GM18519 (cell line): ENCODE data around the gene SP4.

Source experiments
- ATAC-seq: cut with Tn5 transposase; IDR thresholded peaks from one replicate; pipeline ENCODE4 v1.9.1; 2021; ENCODE audit warnings: mild to moderate bottlenecking, moderate library complexity; ENCODE audit not compliant: unreplicated experiment, low FRiP score

Gene SP4

DNA sequence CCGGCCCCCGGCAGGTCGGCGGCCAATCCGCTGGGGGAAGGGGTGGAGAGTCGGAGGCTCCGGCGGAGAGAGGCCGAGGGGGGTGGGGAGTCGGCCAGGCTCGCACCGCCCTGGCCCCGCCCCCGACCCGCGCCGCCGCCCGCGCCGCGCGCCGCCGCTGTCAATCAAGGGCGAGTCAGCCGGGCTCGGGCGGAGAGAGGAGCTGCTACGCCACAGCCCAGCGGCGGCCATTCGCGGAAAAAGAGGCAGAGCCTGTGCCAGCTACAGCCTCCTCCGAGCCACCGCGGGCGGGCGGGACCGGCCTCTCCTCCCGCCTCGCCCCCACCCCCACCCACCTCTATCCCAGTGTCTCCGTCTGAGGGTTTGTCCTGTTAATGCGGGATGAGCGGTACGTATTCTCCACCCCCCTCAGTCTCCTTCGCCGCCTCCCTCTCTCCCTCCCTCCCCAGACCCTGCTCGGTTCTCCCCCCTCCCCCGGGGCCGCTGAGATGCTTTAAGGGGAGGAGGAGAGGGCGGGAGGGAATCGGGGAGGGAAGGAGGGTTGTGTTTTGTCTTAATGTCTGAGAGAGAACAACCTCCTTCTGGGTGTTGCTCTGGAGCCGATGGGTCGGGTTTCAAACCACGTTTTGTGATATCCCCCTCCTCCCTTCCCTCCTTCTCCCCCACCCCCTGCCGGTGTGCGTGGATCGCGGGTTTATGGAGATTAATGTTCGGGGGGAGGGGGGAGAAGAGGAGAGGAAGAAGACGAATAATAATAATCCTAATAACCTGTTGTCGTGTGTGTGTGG, at the start of gene SP4:
Gene SP4 (plus strand): TSS at position 213 of the 788 bp plus-strand sequence. CDS start 169 bp downstream, at position 382.
- ATAC-seq: peak; percentile 71

DNA sequence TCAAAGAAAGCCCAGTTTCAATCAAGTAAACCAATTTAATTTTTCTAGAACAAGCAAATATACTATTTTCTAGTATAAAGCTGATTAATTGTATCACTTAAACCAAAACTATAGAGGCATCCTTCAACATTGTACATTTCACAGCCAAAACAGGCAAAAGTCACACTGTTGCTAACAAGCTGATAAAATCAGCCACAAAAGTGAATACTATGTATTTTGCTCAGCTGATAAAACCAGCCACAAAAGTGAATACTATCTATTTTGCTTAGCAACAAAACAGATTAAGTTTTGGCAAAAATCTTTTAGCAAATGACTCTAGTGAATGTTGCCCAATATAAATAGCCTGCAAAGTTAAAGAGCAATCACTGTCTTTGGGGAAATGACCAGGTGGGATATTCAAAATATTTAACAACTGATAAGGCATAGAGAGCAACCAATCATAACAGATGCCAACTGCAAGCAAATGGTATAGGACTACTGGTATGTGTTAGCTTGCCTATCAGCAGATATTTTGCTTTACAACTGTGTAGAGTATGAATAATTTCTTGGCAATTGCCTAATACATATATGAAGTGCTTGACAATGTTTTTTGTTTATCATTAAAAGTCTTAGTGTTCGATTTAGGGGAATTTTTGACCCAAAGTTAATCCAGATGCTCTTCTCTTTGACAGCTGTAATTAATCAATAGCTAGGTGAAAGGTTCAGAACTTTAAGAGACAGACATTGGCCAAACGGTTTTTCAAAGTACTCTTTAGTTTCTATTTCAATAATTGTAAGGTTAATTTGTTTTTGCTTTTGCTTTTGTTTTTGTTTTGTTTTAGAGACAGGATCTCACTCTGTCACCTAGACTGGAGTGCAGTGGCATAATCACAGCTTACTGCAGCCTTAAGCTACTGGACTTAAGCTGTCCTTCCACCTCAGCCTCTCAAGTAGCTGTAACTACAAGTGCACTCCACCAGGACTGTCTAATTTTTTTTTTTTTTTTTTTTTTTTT, 44.4 kb upstream of the SP4 start:
- peak; percentile 70 for ATAC-seq

DNA sequence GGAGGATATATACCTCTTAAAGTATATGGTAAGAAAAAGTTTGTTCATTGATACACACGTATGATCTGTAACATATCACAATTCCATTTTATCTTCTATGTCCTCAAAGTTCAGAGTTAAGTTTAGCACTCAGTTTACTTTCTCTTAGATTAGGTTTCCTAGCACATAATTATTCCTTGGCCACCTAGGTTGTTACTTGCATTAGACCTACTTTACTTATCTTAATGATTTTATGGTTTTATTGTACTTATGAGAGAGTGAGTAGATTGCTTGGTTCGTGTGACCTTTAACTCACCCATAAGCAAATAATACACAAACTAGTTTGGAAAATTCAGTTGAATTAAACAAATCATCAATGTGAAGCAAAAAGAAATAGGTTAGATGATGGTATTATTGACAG, 33.9 kb upstream of the SP4 start:
- ATAC-seq: no peak

DNA sequence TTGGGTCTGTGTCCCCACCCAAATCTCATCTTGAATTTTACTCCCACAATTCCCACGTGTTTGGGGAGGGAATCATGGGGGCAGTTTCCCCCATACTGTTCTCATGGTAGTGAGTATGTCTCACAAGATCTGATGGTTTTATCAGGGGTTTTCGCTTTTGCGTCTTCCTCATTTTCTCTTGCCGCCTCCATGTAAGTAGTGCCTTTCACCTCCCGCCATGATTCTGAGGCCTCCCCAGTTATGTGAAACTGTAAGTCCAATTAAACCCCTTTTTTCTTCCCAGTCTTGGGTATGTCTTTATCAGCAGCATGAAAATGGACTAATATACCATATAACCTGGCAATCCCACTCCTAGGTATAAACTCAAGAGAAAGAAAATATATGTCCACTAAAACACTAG, 25.9 kb upstream of the SP4 start:
- no peak for ATAC-seq

DNA sequence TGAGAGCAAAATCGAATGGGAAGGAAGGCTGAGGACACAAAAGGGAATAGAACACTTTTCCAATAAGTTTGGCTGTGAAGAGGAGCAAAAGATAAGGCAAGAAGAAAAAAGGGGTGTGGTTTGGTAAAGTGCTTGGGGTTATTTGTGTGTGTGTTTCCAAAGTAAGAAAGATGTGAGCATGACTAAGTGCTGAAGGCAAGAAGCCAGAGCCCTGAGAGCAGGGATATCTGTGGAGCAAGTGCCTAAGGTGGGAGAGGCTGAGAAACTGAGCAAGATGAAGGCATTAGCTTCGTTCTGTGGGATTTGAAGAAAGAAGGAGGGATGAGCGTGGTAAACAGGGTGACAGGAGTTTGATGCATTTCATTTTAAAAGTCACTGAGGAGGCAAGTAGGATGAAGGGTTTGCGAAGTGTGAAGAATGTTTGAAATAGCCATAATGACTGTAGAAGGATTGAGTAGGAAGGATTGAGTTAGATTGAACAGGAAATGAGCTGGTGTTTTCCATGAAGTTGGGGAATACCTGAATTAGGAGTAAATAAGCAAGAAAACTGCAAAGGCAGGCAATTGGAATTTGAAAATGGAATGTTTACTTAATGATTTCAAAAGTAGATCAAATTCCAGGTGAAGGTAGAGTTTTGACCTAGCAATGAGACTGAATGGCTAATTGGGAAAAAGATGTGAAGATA, 19.9 kb upstream of the SP4 start:
- ATAC-seq: no peak

DNA sequence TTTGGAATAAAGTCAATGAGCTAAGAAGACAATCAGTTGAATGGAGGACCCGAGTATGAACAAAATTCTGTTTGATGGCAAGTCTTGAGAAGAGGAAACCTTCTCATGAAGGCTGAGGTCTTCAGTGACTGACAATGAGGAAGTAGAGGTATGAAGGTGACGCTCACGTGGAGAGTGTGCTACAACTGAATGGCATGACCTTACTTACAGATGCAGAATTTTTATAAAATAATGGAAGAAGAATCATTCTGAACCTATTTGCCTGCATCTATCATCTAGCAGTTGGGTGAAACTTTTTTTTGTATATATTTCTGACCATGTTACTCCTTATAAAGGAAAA, 19.4 kb upstream of the SP4 start:
- no peak for ATAC-seq

DNA sequence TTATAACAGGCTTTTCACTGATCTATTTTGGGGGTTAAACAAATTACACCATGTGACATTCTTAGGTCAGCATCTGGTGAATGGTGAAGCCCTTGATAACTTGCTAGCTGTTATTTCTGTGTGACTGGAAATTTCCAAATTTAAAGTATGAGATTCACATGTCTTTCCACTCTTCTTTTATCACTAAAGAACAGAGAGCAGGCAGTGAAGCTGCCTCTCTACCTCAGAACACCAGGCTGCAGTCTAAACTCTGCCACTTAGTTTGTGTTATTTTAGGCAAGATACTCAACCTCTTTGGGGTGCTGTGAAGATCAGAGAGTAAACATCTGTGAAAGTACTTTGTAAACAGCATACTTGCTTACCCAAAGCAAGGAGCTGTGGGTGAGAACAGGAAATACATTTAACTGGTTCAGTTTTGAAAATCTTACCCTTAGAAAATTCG, 15.5 kb upstream of the SP4 start:
- peak; percentile 64 for ATAC-seq

DNA sequence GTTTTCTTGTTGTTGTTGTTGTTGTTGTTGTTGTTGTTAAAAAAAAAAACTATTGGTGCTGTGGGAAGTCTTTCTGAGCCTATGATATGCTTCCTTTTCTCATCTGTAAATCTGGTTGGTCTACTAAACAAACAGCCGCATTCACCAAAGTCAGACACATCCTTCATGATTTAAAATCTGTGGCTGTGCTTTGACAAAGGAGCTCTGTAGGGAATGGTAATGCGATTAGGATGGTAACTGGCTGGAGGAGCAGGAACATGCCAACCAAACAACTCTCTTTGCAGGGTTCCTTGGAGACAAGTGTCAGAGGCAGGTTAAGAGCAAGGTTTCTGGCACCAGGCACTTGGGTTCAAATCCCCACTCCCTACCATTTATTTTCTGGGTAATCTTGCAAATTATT, 14.9 kb upstream of the SP4 start:
- no peak for ATAC-seq

DNA sequence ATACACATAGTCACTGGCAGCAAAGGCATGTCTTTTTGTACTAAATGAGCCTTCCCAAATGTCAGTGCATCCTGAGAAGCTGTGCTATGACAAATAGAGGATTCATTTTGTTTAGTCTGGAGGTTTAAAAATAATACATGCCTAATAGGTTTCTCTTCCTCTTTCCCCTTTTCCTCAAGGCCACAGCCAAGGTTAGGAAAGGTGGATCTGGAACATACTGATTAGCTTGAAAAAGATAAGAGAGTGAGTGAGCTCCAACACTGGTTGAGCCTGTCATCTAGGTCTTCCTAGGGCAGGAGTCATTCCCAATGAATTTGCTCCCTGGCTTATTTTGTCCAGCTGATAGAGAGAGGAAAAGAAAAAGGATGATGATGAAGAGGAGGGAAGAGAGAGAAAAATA, 14.4 kb upstream of the SP4 start:
- no peak for ATAC-seq

DNA sequence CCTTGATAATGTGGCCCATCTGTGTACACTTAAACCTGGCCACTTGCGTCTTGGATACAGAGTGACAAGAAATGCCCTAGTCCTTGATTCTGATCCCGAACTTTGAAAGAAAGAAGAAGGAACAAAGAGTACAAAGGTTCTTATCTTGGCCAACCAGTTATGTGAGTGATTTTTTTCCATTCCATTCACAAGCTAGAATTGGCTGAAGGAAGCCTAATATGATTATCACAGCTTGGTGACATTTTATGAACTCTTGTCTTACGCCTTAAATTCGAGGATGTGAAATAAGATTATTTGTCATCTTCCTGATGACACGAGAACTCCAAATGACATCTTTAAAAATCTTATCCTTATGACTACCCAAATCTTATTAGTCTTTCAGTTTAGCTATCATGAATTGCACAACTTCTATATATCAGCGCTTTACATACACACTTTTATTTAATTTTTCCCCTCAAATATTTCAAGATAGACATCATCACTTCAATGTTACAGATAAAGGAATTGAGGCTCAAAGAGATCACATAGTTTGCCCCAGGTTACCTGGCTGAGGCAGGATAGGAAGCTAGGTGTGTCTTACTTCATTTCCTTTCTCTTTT, 13.0 kb upstream of the SP4 start:
- ATAC-seq: no peak

DNA sequence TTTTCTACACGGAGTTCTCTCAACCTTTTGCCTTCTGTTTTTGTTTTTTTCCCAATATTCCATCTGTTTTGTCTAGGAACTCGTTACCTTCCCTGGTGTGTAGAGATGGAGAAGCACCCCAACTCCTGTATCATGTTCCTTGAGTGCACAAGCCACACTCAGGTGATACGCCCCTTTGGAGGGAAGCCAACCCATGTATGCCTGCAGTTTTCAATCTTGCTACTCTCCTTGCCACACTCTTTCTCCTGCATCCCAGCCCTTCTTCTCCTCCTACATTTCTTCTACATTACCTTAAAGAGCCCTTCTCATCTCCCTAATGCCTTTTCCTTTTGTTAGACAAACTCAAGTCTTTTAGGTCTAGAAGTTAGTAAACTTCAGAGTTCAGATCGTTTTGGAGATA, 10.2 kb upstream of the SP4 start:
- no peak for ATAC-seq

DNA sequence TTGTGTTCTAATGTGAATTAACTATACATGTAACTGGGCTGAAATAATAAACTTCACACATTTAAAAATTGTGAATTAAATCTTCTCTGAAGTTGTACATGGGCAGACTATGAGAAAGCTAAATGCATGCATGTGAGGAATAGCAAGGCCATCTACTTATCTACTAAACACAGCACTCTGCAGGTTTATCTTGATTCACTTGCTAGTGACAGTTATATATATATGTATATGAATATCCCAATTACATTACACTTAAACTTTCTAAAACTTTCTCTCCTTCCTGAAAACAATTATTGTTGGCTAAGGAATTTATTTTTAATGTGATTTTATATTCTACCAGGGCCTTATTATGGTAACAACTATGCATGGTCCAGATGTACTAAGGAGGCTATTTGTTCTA, 5.1 kb upstream of the SP4 start:
- no peak for ATAC-seq

DNA sequence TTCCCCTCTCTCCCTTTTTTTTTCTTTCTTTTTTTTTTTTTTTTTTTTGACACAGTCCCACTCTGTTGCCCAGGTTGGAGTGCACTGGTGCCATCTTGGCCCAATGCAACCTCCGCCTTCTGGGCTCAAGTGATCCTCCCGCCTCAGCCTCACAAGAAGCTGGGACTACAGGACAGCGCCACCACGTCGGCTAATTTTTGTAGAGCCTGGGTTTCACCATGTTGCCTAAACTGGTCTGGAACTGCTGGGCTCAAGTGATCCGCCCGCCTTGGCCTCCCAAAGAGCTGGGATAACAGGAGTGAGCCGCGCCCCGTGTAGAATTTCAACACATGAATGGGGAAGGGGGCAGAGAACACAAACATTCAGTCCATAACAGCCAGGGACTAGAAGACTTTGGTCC, 2.6 kb upstream of the SP4 start:
- no peak for ATAC-seq

DNA sequence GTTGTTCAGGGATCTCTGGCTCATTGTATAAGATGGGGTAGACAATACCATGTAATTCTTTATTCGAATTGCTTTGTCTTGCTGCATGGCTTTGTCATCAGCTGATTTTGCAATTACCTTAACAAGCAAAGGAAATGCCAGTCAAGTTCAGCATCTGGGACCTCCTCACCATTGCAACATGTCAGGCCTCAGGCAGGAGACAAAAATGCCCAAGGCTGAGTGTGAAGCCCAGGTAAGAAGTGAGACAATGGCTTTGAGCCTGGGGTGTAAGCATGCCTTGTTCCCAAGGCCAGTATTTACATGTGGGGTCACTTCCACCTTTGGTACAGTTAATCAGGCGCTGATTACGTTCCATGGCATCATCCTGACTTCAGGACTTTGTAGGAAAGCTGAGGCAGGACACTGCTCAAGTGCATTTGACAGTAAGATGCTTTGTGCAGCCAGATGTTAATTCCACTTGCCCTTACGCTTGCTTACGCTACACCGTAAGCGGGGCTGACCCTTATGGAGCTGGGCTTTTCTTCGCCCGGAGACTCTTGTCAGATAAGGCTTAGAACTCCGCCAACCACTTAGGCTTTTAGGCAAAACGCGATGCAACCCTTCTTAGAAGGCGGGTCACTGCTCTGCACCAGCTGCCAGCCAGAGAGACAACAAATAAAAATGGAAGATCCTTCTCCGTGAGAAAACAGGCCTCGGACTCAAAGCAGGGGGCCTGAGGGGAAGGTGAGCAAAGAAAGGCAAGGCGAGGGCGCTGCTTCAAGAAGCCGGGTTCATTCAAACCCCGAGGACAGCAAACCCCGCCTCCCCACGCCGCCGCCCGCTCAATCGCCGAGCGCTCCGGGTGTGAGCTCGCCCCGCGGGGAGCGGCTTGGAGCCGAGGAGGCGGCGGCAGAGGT, 1.3 kb upstream of the SP4 start:
- no peak for ATAC-seq

DNA sequence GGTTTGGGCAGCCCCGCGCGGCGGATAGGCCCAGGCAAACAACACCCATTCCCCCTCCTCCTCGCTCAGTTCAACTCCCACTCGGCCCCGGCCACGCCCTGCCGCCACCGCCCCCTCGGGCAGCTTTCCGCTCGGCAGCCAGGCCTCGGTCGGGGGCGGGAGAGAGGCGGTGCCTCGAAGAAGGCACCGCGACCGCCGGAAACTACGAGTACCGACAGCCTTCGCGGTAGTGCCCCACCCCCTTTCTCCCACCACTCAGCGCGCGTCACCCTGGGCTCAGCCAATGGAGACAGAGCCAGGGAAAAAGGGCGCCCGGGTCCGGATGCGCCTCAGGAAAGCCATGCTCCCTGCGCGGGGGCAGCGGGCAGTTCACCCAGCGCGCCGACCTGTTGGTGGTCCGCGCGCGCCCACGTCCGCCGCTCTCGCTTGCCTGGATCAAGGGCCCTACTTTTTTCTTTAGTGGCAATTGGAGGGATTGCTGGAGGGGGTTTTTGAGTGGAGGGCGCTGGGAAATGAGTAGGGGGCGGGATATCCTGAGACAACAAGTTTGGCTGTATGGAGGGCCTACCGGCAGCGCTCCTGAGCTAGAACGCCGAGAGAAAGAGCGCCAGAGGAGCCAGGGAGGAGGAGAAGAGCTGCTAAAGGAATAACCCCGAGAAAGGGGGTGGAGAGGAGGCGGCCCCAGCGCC, 557 bp upstream of the SP4 start:
- peak; percentile 77 for ATAC-seq

DNA sequence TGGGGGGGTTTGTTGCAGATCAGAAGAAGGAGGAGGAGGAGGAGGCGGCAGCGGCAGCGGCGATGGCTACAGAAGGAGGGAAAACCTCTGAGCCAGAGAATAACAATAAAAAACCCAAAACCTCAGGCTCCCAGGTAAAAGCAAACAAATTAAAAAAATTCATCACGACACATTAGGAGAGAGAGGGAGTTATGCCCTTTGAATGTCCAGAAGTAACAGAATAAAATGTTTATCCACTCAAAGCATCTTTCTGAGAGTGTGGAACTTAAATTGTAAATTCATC, 717 bp downstream of the SP4 start:
- ATAC-seq: no peak

DNA sequence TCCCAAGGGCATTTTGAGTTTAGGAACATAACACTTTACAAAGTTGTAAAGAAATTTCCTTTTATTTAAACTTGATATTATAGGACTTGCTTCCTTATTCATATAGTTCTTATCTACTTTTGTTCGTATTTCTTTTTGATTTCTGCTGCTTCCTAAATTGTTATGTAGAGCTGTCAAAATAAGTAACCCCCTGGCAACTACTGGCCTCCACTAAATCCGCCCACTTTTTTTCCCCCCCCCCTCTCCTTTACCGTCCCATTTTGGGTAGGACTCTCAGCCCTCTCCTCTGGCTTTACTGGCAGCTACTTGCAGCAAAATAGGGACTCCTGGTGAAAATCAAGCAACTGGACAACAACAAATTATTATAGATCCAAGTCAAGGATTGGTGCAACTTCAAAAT, 1.1 kb downstream of the SP4 start:
- ATAC-seq: no peak

DNA sequence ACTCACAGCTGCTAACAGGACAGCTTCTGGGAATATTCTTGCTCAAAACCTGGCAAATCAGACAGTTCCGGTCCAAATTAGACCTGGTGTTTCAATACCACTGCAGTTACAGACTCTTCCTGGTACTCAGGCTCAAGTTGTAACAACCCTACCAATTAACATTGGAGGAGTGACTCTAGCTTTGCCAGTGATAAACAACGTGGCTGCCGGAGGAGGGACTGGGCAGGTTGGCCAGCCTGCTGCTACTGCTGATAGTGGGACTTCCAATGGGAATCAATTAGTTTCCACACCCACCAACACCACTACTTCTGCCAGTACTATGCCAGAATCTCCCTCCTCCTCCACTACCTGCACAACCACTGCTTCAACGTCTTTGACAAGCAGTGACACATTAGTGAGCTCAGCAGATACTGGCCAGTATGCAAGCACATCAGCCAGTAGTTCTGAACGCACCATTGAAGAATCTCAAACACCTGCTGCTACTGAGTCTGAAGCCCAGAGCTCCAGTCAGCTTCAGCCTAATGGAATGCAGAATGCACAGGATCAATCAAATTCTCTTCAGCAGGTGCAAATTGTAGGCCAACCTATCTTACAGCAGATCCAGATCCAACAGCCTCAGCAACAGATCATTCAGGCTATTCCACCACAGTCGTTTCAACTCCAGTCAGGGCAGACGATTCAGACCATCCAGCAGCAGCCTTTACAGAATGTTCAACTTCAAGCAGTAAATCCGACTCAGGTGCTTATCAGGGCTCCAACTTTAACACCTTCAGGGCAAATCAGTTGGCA, 2.1 kb downstream of the SP4 start:
- ATAC-seq: no peak

DNA sequence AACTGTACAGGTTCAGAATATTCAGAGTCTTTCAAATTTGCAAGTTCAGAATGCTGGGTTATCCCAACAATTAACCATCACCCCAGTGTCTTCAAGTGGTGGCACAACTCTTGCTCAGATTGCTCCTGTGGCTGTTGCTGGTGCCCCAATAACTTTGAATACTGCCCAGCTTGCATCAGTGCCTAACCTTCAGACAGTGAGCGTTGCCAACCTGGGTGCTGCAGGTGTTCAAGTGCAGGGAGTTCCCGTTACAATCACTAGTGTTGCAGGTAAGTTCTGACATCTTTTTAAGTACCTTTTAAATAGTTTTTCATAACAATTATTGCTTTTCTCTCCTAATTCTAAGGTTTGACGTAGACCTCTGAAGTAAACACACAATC, 2.7 kb downstream of the SP4 start:
- ATAC-seq: no peak
